Measurements from ENCODE around the gene LDLRAD4. TPM values are rescaled to one million over a fixed set of nuclear protein-coding genes. Genes with fewer than 3 reads are reported as not detected.

LDLRAD4 gene
- total RNA-seq, 1 donor from 2014 or later: 18.4 TPM

DNA sequence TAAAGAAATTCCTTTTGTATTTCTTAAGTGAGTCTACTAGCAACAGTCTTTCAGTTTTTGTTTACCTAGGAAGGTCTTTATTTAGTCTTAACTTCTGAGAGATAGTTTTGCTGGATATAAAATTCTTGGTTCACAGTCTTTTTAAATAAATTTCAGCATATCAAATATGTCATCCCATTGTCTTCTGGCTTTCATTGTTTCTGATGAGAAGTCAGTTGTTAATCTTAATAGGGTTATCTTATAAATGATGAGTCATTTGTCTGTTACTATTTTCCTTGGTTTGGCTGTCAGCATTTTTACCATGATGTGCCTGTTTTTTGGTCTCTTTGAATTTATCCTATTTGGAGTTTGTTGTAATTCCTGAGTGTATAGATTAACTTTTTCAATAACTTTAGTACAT lies 378.5 kb downstream of the LDLRAD4 start:
- intact Hi-C loops (cut with DNase I): no loop called here

DNA sequence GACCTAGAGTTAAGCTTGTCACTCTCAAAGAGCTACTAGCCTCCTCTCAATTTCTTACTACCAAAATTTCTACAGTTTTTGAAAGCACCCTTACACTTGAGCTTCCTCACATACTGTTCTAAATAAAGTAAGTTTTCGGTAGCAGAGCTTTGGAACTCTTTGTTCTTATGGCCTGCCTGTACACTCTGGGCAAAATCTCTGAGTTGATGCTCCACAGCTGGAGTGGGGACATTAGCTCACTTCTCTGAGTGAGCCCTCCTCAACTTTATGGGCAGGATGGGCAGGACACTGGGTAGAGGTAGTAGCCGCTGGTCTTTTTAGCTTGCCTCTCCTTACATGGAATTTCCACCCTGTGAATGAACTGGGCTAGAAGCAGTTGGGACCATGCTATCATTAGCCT lies 380.0 kb downstream of the LDLRAD4 start:
- intact Hi-C loops (cut with DNase I): no loop called here
- Histone ChIP-seq H3K27ac (no peak overlapping the region), H3K4me3 (no peak overlapping the region), H3K4me1 (no peaks in the 10 kb centered on the region), H3K36me3 (no peaks in the 10 kb centered on the region), H3K27me3 (no peaks in the 10 kb centered on the region), H3K9me3 (peaks cover 21% of the 10 kb centered on the region)
- TF ChIP-seq, protein P1, sequence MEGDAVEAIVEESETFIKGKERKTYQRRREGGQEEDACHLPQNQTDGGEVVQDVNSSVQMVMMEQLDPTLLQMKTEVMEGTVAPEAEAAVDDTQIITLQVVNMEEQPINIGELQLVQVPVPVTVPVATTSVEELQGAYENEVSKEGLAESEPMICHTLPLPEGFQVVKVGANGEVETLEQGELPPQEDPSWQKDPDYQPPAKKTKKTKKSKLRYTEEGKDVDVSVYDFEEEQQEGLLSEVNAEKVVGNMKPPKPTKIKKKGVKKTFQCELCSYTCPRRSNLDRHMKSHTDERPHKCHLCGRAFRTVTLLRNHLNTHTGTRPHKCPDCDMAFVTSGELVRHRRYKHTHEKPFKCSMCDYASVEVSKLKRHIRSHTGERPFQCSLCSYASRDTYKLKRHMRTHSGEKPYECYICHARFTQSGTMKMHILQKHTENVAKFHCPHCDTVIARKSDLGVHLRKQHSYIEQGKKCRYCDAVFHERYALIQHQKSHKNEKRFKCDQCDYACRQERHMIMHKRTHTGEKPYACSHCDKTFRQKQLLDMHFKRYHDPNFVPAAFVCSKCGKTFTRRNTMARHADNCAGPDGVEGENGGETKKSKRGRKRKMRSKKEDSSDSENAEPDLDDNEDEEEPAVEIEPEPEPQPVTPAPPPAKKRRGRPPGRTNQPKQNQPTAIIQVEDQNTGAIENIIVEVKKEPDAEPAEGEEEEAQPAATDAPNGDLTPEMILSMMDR (IDR thresholded peaks at IDR 0.05): no peak
- no peak for ATAC-seq
- no peak for DNase-seq

More for the DNA sequence above, 378.5 kb downstream of the LDLRAD4 start:
- H3K36me3 ChIP-seq: no peaks in the 10 kb centered on the region
- peaks cover 21% of the 10 kb centered on the region for H3K9me3 ChIP-seq
- ATAC-seq: no peak
- no peak for DNase-seq
- no peak overlapping the region for H3K4me3 ChIP-seq
- H3K27ac ChIP-seq: no peak overlapping the region
- TF ChIP-seq, protein P1 (IDR thresholded peaks at IDR 0.05): no peak
- no peaks in the 10 kb centered on the region for H3K4me1 ChIP-seq
- no peaks in the 10 kb centered on the region for H3K27me3 ChIP-seq

DNA sequence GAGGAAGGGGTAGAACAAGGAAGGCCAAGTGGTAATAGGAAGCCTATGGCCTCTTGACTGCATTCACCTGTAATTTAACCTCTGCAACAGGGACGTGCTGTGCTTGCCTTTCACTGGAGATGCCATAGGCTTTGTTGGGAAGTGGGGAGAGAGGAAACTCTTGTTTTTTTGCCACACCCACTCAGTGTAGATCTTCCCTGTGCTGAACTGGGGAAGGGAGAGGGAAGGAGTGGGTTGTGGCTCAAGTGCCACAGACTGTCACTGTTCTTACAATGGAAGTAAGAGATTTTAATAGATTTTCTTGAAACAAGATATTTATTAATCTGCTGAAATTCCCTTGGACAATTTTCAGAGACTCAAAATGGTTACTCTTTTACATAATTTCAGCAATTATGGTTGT lies 380.5 kb downstream of the LDLRAD4 start:
- TF ChIP-seq, protein P1 (IDR thresholded peaks at IDR 0.05): no peak
- Histone ChIP-seq H3K27ac (no peak overlapping the region), H3K36me3 (no peaks in the 10 kb centered on the region), H3K9me3 (peaks cover 21% of the 10 kb centered on the region), H3K4me3 (no peak overlapping the region), H3K4me1 (no peaks in the 10 kb centered on the region), H3K27me3 (no peaks in the 10 kb centered on the region)
- DNase-seq: no peak
- peak; percentile 76 for ATAC-seq
- intact Hi-C loops (cut with DNase I): no loop called here

DNA sequence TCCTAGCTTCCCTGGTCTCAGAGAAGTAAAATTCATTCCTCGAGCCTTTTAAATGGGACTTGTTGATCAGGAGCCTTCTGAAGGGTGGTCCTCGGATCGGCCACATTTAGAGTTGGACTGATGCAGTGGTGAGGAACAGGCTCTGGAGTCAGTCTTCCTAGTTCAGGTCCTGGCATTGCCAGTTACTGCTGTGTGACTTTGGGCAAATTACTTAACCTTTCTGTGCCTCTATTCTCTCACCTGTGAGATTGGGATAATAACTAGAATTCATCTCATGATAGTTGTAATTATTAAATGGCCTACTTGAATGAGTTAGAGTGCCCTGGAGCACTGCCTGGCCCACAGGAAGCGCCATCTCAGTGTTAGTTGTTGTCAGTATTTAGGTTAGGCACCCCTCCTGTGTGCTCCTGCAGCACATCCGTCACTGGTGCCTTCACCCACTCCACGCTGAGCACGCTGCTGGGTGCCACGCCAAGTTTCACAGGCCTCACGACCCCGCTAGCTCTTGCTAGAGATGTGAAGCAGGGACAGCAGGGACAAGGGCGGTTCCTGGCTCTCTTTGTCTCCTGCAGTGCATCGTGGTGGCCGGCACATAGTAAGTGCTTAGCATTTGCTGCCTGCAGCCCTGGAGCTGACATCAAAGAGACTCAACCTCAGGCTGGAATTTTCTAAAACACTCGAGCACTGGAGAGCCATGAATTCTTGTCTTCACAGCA lies 384.9 kb downstream of the LDLRAD4 start:
- Histone ChIP-seq H3K9me3 (no peaks in the 10 kb centered on the region), H3K36me3 (no peaks in the 10 kb centered on the region), H3K27me3 (no peaks in the 10 kb centered on the region), H3K4me3 (no peak overlapping the region), H3K27ac (no peak overlapping the region), H3K4me1 (no peaks in the 10 kb centered on the region)
- intact Hi-C loops (cut with DNase I): no loop called here
- ATAC-seq: no peak
- DNase-seq: peak; percentile 53
- TF ChIP-seq, protein P1 (IDR thresholded peaks at IDR 0.05): no peak

DNA sequence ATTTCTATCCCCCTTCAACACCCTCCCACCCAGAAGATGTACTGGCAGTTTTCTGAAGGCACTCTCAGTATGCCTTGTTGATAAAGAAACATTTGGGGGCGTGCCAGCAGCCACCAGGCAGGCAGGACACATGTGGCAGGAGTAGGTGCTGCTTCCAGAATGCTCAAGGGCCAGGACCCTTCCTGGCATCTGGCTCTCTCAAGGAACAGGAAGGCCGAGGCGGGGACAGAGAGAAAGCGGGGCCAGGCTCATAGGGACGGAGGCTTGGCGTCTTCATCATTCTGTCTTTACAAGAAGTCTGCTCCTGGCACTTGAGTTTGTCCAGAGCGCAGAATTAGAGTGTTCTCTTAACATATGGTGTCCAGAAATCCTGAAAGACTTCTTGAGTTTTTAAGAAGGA lies 386.2 kb downstream of the LDLRAD4 start:
- no peaks in the 10 kb centered on the region for H3K4me1 ChIP-seq
- H3K36me3 ChIP-seq: no peaks in the 10 kb centered on the region
- no peaks in the 10 kb centered on the region for H3K27me3 ChIP-seq
- DNase-seq: no peak
- H3K9me3 ChIP-seq: no peaks in the 10 kb centered on the region
- no peak overlapping the region for H3K27ac ChIP-seq
- TF ChIP-seq, protein P1 (IDR thresholded peaks at IDR 0.05): no peak
- no peak overlapping the region for H3K4me3 ChIP-seq
- ATAC-seq: no peak
- intact Hi-C loops (cut with DNase I): no loop called here

All from upper lobe of right lung (tissue), 1 donor.